Measurements from ENCODE around the gene OR10V1. TPM values are rescaled to one million over a fixed set of nuclear protein-coding genes. Genes with fewer than 3 reads are reported as not detected.

OR10V1 gene
- total and polyA plus RNA-seq, 4 donors = not detected

DNA sequence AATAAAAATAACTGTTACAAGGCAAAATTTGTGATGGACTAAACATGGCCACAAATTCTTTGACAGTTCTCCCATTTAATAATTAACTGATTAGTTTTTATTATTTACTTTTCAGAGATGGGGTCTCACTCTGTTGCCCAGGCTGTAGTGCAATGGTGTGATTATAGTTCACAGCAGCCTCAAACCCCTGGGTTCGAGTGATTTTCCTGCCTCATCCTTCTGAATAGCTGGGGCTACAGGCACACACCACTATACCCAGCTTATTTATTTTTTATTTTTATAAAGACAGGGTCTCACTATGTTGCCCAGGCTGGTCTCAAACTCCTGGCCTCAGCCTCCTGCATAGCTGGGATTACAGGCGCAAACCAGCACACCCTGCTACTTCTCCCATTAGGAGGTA is 40.4 kb downstream of the OR10V1 start:
- DNase-seq (no peak), ATAC-seq (ENCODE audit: insufficient read depth, low FRiP score) (no peak)
- no peak overlapping the region for H3K4me3 ChIP-seq
- H3K27me3 ChIP-seq (ENCODE audit: control insufficient read depth in 3 of 3, insufficient read depth in 3 of 3, low read length in 2 of 3) = no peaks in the 10 kb centered on the region
- 98 to 99% methylated on average over 2 of the region's 2 CpGs for WGBS, 2 donors
- TF ChIP-seq, protein P1, sequence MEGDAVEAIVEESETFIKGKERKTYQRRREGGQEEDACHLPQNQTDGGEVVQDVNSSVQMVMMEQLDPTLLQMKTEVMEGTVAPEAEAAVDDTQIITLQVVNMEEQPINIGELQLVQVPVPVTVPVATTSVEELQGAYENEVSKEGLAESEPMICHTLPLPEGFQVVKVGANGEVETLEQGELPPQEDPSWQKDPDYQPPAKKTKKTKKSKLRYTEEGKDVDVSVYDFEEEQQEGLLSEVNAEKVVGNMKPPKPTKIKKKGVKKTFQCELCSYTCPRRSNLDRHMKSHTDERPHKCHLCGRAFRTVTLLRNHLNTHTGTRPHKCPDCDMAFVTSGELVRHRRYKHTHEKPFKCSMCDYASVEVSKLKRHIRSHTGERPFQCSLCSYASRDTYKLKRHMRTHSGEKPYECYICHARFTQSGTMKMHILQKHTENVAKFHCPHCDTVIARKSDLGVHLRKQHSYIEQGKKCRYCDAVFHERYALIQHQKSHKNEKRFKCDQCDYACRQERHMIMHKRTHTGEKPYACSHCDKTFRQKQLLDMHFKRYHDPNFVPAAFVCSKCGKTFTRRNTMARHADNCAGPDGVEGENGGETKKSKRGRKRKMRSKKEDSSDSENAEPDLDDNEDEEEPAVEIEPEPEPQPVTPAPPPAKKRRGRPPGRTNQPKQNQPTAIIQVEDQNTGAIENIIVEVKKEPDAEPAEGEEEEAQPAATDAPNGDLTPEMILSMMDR (IDR thresholded peaks at IDR 0.05; ENCODE audit: control extremely low read depth, extremely low read depth) = no peak
- H3K4me1 ChIP-seq (ENCODE audit: control insufficient read depth in 5 of 5, insufficient read depth in 5 of 5, low read length in 5 of 5) = peaks cover 0 to 10% (median 6%) of the 10 kb centered on the region in 5 donors
- no peaks in the 10 kb centered on the region for H3K9me3 ChIP-seq (ENCODE audit: control insufficient read depth in 4 of 4, insufficient read depth in 3 of 4, low read length in 3 of 4)
- H3K36me3 ChIP-seq (ENCODE audit: control insufficient read depth in 4 of 4, insufficient read depth in 4 of 4, low read length in 4 of 4) = no peaks in the 10 kb centered on the region
- H3K27ac ChIP-seq (ENCODE audit: low read depth in 1 of 2, low read length in 1 of 2) = no peak overlapping the region
- no peak overlapping the region for H3K9ac ChIP-seq (ENCODE audit: insufficient read depth in 1 of 2, low read length in 2 of 2)

DNA sequence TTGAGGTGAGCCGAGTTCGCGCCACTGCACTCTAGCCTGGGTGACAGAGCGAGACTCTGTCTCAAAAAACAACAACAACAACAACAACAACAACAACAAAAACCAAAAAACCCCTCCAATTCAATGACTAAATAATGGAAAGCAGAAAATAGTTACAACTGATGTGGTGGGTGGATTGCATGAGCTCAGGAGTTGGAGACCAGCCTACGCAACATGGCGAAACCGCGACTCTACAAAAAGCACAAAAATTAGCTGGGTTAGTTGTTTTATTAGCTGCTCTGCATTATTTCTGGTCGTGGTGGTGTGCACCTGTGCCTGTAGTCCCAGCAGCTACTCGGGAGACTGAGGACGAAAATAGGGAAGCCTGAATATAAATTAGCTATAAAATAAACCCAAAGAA is 42.2 kb downstream of the OR10V1 start:
- no peak for DNase-seq
- no peaks in the 10 kb centered on the region for H3K9me3 ChIP-seq (ENCODE audit: control insufficient read depth in 4 of 4, insufficient read depth in 3 of 4, low read length in 3 of 4)
- H3K4me3 ChIP-seq = no peak overlapping the region
- WGBS, 2 donors = 92 to 95% methylated on average over 11 of the region's 11 CpGs
- TF ChIP-seq, protein P1 (IDR thresholded peaks at IDR 0.05; ENCODE audit: control extremely low read depth, extremely low read depth) = no peak
- no peak overlapping the region for H3K27ac ChIP-seq (ENCODE audit: low read depth in 1 of 2, low read length in 1 of 2)
- no peak for ATAC-seq (ENCODE audit: insufficient read depth, low FRiP score)
- peaks cover 0 to 20% (median 7%) of the 10 kb centered on the region in 5 donors for H3K4me1 ChIP-seq (ENCODE audit: control insufficient read depth in 5 of 5, insufficient read depth in 5 of 5, low read length in 5 of 5)
- H3K9ac ChIP-seq (ENCODE audit: insufficient read depth in 1 of 2, low read length in 2 of 2) = no peak overlapping the region
- H3K27me3 ChIP-seq (ENCODE audit: control insufficient read depth in 3 of 3, insufficient read depth in 3 of 3, low read length in 2 of 3) = no peaks in the 10 kb centered on the region
- H3K36me3 ChIP-seq (ENCODE audit: control insufficient read depth in 4 of 4, insufficient read depth in 4 of 4, low read length in 4 of 4) = peaks cover 0 to 3% (median under 1%) of the 10 kb centered on the region in 4 donors

DNA sequence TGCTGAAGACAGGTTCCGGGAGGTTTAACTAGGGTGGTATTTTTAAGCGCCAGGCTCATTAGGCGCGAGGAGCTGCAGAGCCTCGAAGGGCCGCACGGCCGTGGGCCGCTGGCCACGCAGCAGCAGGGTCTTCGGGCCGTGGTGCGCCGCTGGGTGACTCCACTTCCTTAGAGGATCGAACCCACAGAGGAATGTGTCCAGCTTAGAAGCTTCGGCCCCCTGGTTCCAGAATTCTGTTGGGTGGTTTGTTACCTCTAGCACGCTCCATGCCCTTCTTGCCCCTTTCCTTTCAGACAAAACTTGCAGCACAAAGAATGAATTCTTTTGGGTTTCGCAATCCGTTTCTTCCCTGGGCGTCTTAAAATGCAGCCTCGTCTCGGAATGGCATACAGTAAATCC is 44.0 kb downstream of the OR10V1 start:
- Histone ChIP-seq H3K36me3 (ENCODE audit: control insufficient read depth in 4 of 4, insufficient read depth in 4 of 4, low read length in 4 of 4) (peaks cover under 1 to 15% (median 4%) of the 10 kb centered on the region in 4 donors), H3K27ac (ENCODE audit: low read depth in 1 of 2, low read length in 1 of 2) (peak overlapping the region; percentile 96 to 98), H3K9ac (ENCODE audit: insufficient read depth in 1 of 2, low read length in 2 of 2) (peak overlapping the region; percentile 87 to 97), H3K4me1 (ENCODE audit: control insufficient read depth in 5 of 5, insufficient read depth in 5 of 5, low read length in 5 of 5) (peaks cover 0 to 20% (median 7%) of the 10 kb centered on the region in 5 donors), H3K9me3 (ENCODE audit: control insufficient read depth in 4 of 4, insufficient read depth in 3 of 4, low read length in 3 of 4) (no peaks in the 10 kb centered on the region), H3K4me3 (peak overlapping the region; percentile 67), H3K27me3 (ENCODE audit: control insufficient read depth in 3 of 3, insufficient read depth in 3 of 3, low read length in 2 of 3) (no peaks in the 10 kb centered on the region)
- DNase-seq (peak in 2 of 3 donors; percentile 78 to 82), ATAC-seq (ENCODE audit: insufficient read depth, low FRiP score) (peak; percentile 6)
- TF ChIP-seq, protein P1 (IDR thresholded peaks at IDR 0.05; ENCODE audit: control extremely low read depth, extremely low read depth) = no peak
- WGBS, 2 donors = 4 to 6% methylated on average over 22 of the region's 22 CpGs
